HG02885 (cell line): ENCODE data around the gene MFN1.
"Not testable (repeated sequence)": the region's sequence is repeated elsewhere in the genome, so short reads cannot be mapped to it uniquely, and the experiment has no call there.

Source experiments
- ATAC-seq: cut with Tn5 transposase; IDR thresholded peaks from one replicate; pipeline ENCODE4 v1.9.1; 2021; ENCODE audit warnings: mild to moderate bottlenecking; ENCODE audit not compliant: unreplicated experiment, poor library complexity

MFN1 gene

DNA sequence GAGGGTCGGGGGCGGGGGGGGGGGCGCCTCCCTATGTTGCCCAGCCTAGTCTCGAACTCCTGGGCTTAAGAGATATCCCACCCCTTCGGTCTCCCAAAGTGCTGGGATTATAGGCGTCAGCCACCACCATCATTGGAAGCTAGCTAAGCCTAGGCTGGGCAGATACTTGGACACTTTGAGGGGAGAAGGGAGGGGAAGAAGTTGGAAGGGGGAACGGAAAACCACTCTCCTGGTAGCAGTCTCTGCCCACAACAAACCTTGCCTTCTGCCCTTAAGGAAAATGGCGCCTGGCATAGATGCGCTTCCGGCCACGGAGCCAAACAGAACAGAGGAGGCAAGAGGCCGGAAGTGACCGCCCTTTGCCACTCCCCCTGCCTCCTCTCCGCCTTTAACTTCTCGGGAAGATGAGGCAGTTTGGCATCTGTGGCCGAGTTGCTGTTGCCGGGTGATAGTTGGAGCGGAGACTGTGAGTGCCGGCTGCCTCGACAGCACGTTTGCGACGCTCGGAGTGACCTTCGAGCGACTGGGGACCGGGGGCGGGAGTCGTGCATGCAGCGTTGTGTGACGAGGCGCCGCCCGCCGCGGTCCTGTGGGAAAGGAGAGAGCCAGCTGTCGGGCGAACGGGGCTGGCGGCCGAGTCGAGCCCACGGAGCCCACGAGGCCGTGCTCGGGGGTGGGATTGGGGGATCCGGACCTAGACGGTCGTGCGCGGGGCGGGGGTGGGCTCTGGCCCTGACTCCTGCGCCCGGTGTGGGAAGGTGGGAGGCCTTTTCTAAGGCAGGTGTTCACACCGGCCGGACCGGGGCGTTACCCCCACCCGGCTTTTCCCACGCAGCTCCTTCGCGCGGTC lies at the start of gene MFN1:
Gene MFN1, plus strand, starts transcription at position 365 of the 850 bp plus-strand sequence. CDS start 1,143 bp downstream, outside the sequence.
- ATAC-seq, result peak; percentile 94

- no peak for ATAC-seq
Measured at GRCh38 chr3:179297971-179298725, 49.4 kb upstream of the MFN1 start.

GRCh38 chr3:179299316-179299715 lies 48.2 kb upstream of the MFN1 start:
- ATAC-seq, result no peak

GRCh38 chr3:179299999-179300613 lies 47.4 kb upstream of the MFN1 start:
- ATAC-seq, result peak; percentile 86

GRCh38 chr3:179301645-179302044 lies 45.9 kb upstream of the MFN1 start:
- ATAC-seq, result no peak

GRCh38 chr3:179302111-179302510 lies 45.4 kb upstream of the MFN1 start:
- no peak for ATAC-seq

DNA sequence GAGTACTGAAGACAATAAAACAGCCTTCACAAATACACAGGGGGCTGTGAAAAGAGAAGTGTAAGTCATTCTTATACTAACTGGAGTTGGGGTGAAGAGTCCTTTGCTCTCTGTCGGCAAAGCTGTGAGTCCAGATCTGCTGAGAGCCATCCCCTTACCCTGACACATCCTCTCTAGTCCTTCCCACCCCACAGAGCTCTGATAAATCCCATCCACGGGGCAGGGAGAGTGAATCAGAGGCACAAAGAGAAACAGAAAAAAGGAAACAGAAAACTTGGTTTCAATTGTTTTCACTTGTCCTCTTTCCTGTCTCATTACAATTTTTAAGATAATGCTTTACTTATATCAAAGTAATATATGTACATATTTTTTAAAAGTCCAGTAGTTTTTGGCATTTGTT lies 42.9 kb upstream of the MFN1 start:
- ATAC-seq, result no peak

GRCh38 chr3:179307362-179307761 lies 40.1 kb upstream of the MFN1 start:
- ATAC-seq, result not testable (repeated sequence)

- no peak for ATAC-seq
Measured at GRCh38 chr3:179308001-179308400, 39.5 kb upstream of the MFN1 start.

DNA sequence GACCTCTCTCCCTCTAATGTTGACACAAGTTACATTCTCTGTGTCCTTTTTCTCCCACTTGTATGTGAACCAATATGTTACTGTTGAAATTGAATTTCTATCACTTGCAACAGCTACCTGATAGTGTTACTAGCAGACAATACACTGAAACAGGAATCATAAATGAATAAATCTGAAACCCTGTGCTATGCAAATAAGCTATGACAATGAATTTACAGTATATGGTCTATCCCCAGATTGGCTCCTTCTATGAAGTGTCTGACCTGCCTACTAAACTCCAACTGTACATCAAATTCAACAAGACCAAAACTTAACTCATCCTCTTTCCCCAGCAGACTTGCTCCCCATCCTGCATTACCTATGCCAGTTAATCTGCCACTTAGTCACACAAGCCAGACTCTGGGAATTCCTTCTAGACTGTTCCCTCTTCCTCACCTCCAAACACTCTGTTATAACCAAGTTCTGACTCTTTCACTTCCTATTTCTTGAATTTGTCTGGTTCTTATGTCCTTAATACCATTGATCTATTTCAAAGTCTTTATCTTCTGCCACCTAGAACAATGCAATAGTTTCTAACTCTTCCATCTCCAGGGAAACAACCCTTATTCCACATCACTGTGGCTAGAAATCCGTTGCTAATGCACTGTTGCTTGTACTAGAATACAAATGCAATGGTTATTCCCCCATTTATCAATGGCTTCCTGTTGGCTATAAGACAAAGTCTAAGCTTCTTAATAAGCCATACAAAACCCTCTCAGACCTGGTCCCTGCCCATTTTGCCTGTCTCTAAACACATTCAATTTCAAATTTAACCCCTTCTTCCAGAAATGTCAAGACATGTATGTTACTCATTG lies 38.1 kb upstream of the MFN1 start:
- peak; percentile 96 for ATAC-seq

- ATAC-seq, result no peak
Measured at GRCh38 chr3:179318876-179319275, 28.6 kb upstream of the MFN1 start.

DNA sequence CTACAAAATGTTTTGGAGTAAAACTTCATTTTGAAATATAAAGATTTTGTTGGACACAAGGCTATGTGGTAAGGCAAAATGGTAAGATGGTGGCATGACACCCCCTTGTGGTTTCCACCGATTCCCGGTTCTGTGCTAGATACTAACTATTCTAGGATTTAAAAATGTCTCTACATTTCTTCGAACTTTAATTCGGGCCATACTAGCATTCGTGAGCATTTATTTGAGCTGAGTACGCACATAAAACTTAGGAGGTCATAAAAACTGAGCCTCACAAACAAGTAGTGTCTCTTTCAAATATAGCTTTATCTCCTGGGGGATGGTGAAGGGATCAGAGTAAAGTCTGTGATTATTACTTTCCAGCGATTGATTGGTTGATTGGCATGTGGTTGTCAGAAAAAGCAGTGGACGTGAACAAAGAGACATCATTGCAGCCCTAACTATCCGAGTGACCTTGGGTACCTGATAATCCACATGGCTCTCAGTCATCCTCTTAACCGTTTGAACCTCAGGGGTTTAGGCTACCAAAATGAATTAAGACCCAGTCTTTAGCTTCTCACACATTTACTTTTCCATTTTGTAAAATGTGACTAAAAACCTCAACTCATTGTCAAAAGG lies 25.7 kb upstream of the MFN1 start:
- ATAC-seq, result no peak

DNA sequence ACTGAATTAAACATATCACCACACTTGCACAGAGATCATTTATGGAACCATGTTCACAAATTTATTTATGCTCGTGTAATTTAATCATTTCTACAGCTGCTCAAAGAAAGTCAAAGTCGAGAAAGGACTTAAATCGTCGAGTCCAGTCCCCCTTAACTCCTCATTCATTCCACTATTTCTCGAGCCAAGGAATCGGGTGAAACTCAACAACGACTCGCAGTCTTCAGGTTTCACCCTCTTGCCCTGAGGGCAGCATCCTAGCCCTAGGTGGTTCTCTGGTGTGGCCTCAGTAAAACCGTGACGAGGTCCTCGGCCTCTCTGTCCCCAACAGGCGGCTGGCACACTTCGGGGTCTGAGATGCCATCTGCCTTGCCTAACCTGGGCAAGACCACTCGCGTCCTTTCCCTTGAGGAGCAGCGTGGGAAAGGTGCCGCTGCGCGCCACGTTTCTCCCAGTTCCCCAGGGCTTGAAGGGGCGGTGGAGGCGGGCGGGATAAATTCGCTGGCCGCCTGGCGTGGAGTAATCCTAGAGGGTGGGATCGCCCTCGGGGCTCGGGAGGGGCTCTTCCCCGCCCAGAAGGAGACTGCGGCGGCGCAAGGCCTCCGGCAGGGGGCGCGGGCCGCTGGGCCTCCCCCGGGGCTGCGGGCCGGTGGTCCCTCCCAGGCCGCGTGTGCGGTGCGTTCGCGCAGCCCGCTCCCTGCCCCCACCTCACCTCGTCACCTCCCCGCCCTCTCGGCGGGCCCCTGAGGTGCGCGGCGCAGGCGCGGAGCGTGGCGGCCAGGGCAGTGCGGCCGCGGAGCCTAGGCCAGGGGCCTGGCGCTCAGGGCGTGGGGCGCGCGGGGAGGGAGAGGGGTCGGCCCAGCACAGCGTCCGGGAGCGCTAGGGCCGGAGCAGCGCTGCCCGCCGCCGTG lies 25.0 kb upstream of the MFN1 start, which contains the start of gene ZNF639:
Gene ZNF639, plus strand, starts transcription at position 746 of the 911 bp plus-strand sequence. CDS start 5,263 bp downstream, outside the sequence.
- ATAC-seq, result peak; percentile 72

DNA sequence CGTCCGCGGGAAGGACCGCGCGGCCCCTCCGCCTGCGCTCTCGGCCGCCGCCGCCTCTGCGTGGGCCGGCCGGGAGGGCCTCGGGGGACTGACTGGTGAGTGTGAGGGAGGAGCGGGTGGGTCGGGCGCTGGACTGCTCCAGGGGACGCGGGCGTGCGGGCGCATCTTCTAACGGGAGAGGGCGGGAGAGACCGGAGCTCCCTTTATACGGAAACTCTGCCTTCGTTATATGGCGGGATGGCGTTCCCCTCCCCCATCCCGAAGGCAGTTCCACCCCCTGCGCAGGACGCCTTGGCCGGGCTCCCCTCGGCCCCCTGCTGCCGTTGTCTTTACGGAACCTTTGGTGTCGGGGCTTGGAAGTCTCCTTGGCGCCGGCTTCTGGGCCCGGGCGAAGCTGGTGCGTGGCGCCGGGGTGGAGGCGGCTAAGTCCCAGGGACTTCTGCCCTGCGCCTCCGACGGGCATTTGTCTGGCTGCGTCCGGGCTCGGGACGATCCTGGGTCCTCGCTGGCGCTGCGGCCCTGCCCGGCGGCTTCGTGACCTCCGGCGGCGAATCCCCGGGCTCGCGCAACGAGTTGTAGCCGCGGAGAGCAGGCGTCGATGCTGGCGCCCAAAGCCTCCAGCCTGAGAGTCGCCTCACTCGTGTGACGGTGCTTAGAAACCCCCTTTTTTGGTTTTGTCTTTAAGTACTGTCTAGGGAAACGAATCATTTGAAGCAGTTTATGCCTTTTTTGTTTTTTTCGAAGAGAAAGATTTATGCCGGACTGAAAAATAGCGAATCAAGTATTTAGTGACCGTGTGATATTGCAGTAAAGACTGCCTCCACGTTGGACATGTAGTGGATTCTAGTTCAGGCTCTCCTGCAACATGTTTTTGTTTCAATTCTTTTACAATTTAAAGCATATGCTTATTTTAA lies 24.1 kb upstream of the MFN1 start:
- peak; percentile 48 for ATAC-seq

DNA sequence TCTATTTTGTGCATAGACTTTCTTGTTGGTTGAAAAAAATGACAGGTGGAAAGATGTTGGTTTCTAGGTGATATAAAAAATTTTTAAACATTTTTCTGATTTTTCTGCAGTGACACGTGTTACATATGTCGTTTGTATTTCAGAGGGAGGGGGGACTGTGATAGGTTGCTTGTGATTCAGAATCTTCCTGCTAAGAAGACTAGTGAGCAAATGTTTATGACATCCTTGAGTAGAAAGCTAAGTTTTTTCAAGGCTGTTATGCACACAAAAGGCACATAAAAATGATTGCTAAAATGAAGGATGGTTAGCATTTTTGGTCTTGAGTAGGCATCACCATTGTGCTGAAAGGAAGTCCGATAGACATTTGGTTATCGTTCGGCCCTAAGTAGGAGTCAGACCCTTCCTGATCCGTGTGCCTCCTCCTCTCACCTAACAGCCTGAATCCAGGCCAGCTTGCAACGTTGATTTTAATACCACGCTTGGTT lies 23.2 kb upstream of the MFN1 start:
- peak; percentile 18 for ATAC-seq

DNA sequence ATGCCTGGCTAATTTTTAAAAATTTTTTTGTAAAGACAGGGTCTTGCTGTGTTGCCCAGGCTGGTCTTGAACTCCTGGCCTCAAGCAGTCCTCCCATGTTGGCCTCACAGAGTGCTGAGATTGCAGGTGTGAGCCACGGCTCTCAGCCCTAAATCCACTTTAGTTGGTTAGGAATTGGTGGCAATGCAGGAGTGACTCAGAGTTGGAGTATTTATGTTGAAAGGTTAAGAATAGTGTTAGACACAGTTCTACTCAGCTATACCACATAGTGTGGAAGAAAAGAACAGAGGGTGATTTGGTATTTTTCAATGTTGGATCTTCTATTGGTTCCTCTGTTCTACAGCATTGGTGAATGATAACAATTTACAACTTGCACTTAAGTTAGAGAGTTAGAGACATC lies 17.1 kb upstream of the MFN1 start:
- ATAC-seq, result no peak

- ATAC-seq, result no peak
Measured at GRCh38 chr3:179332240-179332639, 15.3 kb upstream of the MFN1 start.
